H9 (cell line): ENCODE data around the gene ZC3H12D. TPM values are rescaled to one million over a fixed set of nuclear protein-coding genes. Genes with fewer than 3 reads are reported as not detected.

Experiments
- DNase-seq: peaks from one replicate; pipeline ENCODE4 v3.0.0-alpha.2; 2017
- H2AFZ ChIP-seq: one replicate; pipeline ENCODE4 v1.6.1; 2013; ENCODE audit warnings: mild to moderate bottlenecking, low read length, control low read depth, moderate library complexity
- H2AK5ac ChIP-seq: 2 replicates; pipeline ENCODE4 v1.6.1; 2013; ENCODE audit warnings: low read length, control low read depth, mixed read lengths; ENCODE audit not compliant: insufficient read length
- H2BK120ac ChIP-seq: one replicate; pipeline ENCODE4 v1.6.1; 2013; ENCODE audit warnings: low read depth, mild to moderate bottlenecking, low read length, control low read depth, inconsistent platforms; ENCODE audit not compliant: poor library complexity, severe bottlenecking
- H2BK12ac ChIP-seq: 2 replicates; pipeline ENCODE4 v1.6.1; 2013; ENCODE audit warnings: low read length, control low read depth, mixed read lengths, low read depth; ENCODE audit not compliant: insufficient read length
- H2BK15ac ChIP-seq: 2 replicates; pipeline ENCODE4 v1.6.1; 2013; ENCODE audit warnings: low read depth, low read length, control low read depth
- H2BK20ac ChIP-seq: one replicate; pipeline ENCODE4 v1.6.1; 2013; ENCODE audit warnings: low read depth, mild to moderate bottlenecking, low read length, control low read depth, inconsistent platforms; ENCODE audit not compliant: poor library complexity, severe bottlenecking
- H2BK5ac ChIP-seq: 2 replicates; pipeline ENCODE4 v1.6.1; 2013; ENCODE audit warnings: low read length, control low read depth, mixed read lengths; ENCODE audit not compliant: insufficient read length
- H3K14ac ChIP-seq: 2 replicates; pipeline ENCODE4 v1.6.1; 2013; ENCODE audit warnings: low read length, control low read depth; ENCODE audit not compliant: insufficient read depth
- H3K18ac ChIP-seq: 2 replicates; pipeline ENCODE4 v1.6.1; 2013; ENCODE audit warnings: low read depth, mild to moderate bottlenecking, mixed read lengths, low read length, control low read depth; ENCODE audit not compliant: insufficient read length
- H3K23ac ChIP-seq: 2 replicates; pipeline ENCODE4 v1.6.1; 2013; ENCODE audit warnings: low read length, control low read depth, mixed read lengths, low read depth; ENCODE audit not compliant: insufficient read length
- H3K23me2 ChIP-seq: 2 replicates; pipeline ENCODE4 v1.6.1; 2013; ENCODE audit warnings: low read depth, mild to moderate bottlenecking, mixed read lengths, low read length, control low read depth; ENCODE audit not compliant: insufficient read length, poor library complexity, severe bottlenecking
- H3K27ac ChIP-seq: 2 replicates; pipeline ENCODE4 v1.5.1; 2013; ENCODE audit warnings: low read length, control low read depth, mixed read lengths, low read depth; ENCODE audit not compliant: insufficient read length
- H3K27me3 ChIP-seq: 2 replicates; pipeline ENCODE4 v1.6.1; 2013; ENCODE audit warnings: low read length, control low read depth, inconsistent platforms; ENCODE audit not compliant: insufficient read depth
- H3K4ac ChIP-seq: 2 replicates; pipeline ENCODE4 v1.6.1; 2013; ENCODE audit warnings: low read depth, mild to moderate bottlenecking, control low read depth, inconsistent platforms, low read length, moderate library complexity
- H3K4me1 ChIP-seq: 2 replicates; pipeline ENCODE4 v1.6.1; 2013; ENCODE audit warnings: low read length, control low read depth, inconsistent platforms; ENCODE audit not compliant: insufficient read depth
- H3K4me2 ChIP-seq: 2 replicates; pipeline ENCODE4 v1.6.1; 2013; ENCODE audit warnings: low read length, control low read depth, mixed read lengths; ENCODE audit not compliant: insufficient read length, insufficient read depth
- H3K56ac ChIP-seq: 2 replicates; pipeline ENCODE4 v1.6.1; 2013; ENCODE audit warnings: low read depth, mild to moderate bottlenecking, mixed read lengths, low read length, control low read depth; ENCODE audit not compliant: insufficient read length
- H3K79me1 ChIP-seq: 2 replicates; pipeline ENCODE4 v1.6.1; 2013; ENCODE audit warnings: low read depth, mild to moderate bottlenecking, moderate library complexity, low read length, control low read depth, inconsistent platforms; ENCODE audit not compliant: insufficient read depth, poor library complexity, severe bottlenecking
- H3K79me2 ChIP-seq: 2 replicates; pipeline ENCODE4 v1.6.1; 2013; ENCODE audit warnings: low read length, control low read depth, inconsistent platforms; ENCODE audit not compliant: insufficient read depth
- H3K9ac ChIP-seq: 2 replicates; pipeline ENCODE4 v1.6.1; 2013; ENCODE audit warnings: low read length, control low read depth, mixed read lengths; ENCODE audit not compliant: insufficient read length; ENCODE audit errors: extremely low read depth
- H3K9me3 ChIP-seq: one replicate; pipeline ENCODE4 v1.6.1; 2013; ENCODE audit warnings: low read depth, low read length, inconsistent platforms; ENCODE audit not compliant: control insufficient read depth
- H3T11ph ChIP-seq: one replicate; pipeline ENCODE4 v1.6.1; 2013; ENCODE audit warnings: mild to moderate bottlenecking, low read length, control low read depth, inconsistent platforms
- H4K20me1 ChIP-seq: one replicate; pipeline ENCODE4 v1.6.1; 2013; ENCODE audit not compliant: control insufficient read depth, insufficient read length, insufficient read depth
- H4K5ac ChIP-seq: 2 replicates; pipeline ENCODE4 v1.6.1; 2013; ENCODE audit warnings: low read depth, mild to moderate bottlenecking, mixed read lengths, low read length, control low read depth; ENCODE audit not compliant: insufficient read length
- H4K8ac ChIP-seq: replicated peaks from 2 replicates; pipeline ENCODE4 v1.6.1; 2013; ENCODE audit warnings: low read length, control low read depth, mixed read lengths, low read depth; ENCODE audit not compliant: insufficient read length
- H4K91ac ChIP-seq: 2 replicates; pipeline ENCODE4 v1.6.1; 2013; ENCODE audit warnings: low read depth, mild to moderate bottlenecking, moderate library complexity, mixed read lengths, low read length, control low read depth; ENCODE audit not compliant: insufficient read length
- H3K27ac Mint-ChIP-seq, 3 experiments: 2 replicates in 2 of 3; 3 replicates in 1 of 3; pipeline ENCODE4 v1.8.0; 2020 to 2021; ENCODE audit warnings: mixed read lengths in 3 of 3, mild to moderate bottlenecking in 1 of 3, moderate library complexity in 1 of 3
- H3K27me3 Mint-ChIP-seq: 2 replicates; pipeline ENCODE4 v1.8.0; 2021; ENCODE audit warnings: low read depth, mild to moderate bottlenecking, moderate library complexity, mixed read lengths
- H3K36me3 Mint-ChIP-seq, 3 experiments: 2 replicates in 2 of 3; 3 replicates in 1 of 3; pipeline ENCODE4 v1.8.0; 2020 to 2021; ENCODE audit warnings: low read depth in 3 of 3, mixed read lengths in 3 of 3; ENCODE audit not compliant: insufficient read depth in 1 of 3
- H3K4me1 Mint-ChIP-seq, 2 experiments: 2 replicates each; pipeline ENCODE4 v1.8.0; 2020; ENCODE audit warnings: mixed read lengths in 2 of 2
- H3K4me3 Mint-ChIP-seq, 2 experiments: 2 replicates in 1 of 2; 3 replicates in 1 of 2; pipeline ENCODE4 v1.8.0; 2020 to 2021; ENCODE audit warnings: mild to moderate bottlenecking in 2 of 2, mixed read lengths in 2 of 2, moderate library complexity in 1 of 2
- H3K9me3 Mint-ChIP-seq, 2 experiments: 2 replicates in 1 of 2; 3 replicates in 1 of 2; pipeline ENCODE4 v1.8.0; 2020; ENCODE audit warnings: mild to moderate bottlenecking in 2 of 2, mixed read lengths in 2 of 2, moderate library complexity in 1 of 2
- WGBS: extraction: QIAGEN DNeasy Blood & Tissue Kit; methylation state at CpG from one replicate; pipeline ENCODE4 v1.1.7; 2013; ENCODE audit warnings: missing lambda C conversion rate, low lambda C conversion rate, mixed read lengths; ENCODE audit not compliant: insufficient read length; ENCODE audit errors: extremely low coverage; 5-methylcytosine and 5-hydroxymethylcytosine counted together
- total RNA-seq: library from RNA; stranded (reverse); gene quantifications from 2 replicates; pipeline ENCODE4 v1.2.1, GENCODE V29; 2021
- TF ChIP-seq, protein P1 (sequence below): fragments of 200-600 bp; sonication (generic); conservative IDR thresholded peaks from 3 replicates; pipeline ENCODE4 v1.8.0; 2021; ENCODE audit warnings: antibody characterized with exemption, mild to moderate bottlenecking

ZC3H12D gene
- total RNA-seq, 1 experiment from 2014 or later = 0.07 TPM

- Histone ChIP-seq H4K20me1 (no peaks in the 10 kb centered on the region), H3K18ac (no peak overlapping the region), H2BK5ac (no peak overlapping the region), H4K5ac (no peak overlapping the region), H3K4me2 (no peak overlapping the region), H3K27ac (no peak overlapping the region), H3K79me2 (no peaks in the 10 kb centered on the region), H3K56ac (no peak overlapping the region), H3K27me3 (no peaks in the 10 kb centered on the region), H3K9me3 (no peaks in the 10 kb centered on the region), H2AFZ (no peak overlapping the region), H3K79me1 (no peaks in the 10 kb centered on the region), H2BK120ac (no peak overlapping the region), H2AK5ac (no peak overlapping the region), H3K4ac (no peak overlapping the region), H3K9ac (no peak overlapping the region), H3K23me2 (no peaks in the 10 kb centered on the region), H4K8ac (no peak overlapping the region), H3K23ac (no peak overlapping the region), H2BK12ac (no peak overlapping the region), H3K14ac (no peak overlapping the region), H4K91ac (no peak overlapping the region), H3T11ph (no peak overlapping the region), H2BK20ac (no peak overlapping the region), H3K4me1 (no peaks in the 10 kb centered on the region), H2BK15ac (no peak overlapping the region)
- no peak overlapping the region; a peak in 1 of 7 replicates for H3K27ac Mint-ChIP-seq
- TF ChIP-seq, protein P1, sequence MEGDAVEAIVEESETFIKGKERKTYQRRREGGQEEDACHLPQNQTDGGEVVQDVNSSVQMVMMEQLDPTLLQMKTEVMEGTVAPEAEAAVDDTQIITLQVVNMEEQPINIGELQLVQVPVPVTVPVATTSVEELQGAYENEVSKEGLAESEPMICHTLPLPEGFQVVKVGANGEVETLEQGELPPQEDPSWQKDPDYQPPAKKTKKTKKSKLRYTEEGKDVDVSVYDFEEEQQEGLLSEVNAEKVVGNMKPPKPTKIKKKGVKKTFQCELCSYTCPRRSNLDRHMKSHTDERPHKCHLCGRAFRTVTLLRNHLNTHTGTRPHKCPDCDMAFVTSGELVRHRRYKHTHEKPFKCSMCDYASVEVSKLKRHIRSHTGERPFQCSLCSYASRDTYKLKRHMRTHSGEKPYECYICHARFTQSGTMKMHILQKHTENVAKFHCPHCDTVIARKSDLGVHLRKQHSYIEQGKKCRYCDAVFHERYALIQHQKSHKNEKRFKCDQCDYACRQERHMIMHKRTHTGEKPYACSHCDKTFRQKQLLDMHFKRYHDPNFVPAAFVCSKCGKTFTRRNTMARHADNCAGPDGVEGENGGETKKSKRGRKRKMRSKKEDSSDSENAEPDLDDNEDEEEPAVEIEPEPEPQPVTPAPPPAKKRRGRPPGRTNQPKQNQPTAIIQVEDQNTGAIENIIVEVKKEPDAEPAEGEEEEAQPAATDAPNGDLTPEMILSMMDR = no peak
- no peak overlapping the region for H3K4me3 Mint-ChIP-seq
- peaks cover 0 to 7% of the 10 kb centered on the region in 2 experiments; a peak in 2 of 5 replicates for H3K9me3 Mint-ChIP-seq
- peaks cover 12 to 14% of the 10 kb centered on the region in 2 experiments for H3K4me1 Mint-ChIP-seq
- DNase-seq = no peak
- WGBS = no CpG with 5 or more reads among the region's 13 CpGs
- H3K36me3 Mint-ChIP-seq = peaks cover 0 to 4% (median 3%) of the 10 kb centered on the region in 3 experiments; a peak in 1 of 7 replicates
- no peaks in the 10 kb centered on the region; the same call in 1 of the 2 replicates for H3K27me3 Mint-ChIP-seq
Observed at GRCh38 chr6:149419696-149420404, 65.0 kb downstream of the ZC3H12D start.
